Hepatocyte (in vitro differentiated cells): ENCODE measurements around the gene TAGLN. TPM values are rescaled to one million over a fixed set of nuclear protein-coding genes. Genes with fewer than 3 reads are reported as not detected.

Experiments used
- DNase-seq: peaks from one replicate; pipeline ENCODE4 v3.0.0-alpha.2; 2016; ENCODE audit warnings: low spot score
- H2AFZ ChIP-seq: fragments of 200-600 bp; sonication (generic); 2 replicates; pipeline ENCODE4 v1.6.0; 2016; ENCODE audit warnings: antibody characterized with exemption, mild to moderate bottlenecking
- H3K27ac ChIP-seq: fragments of 200-600 bp; sonication (generic); 2 replicates; pipeline ENCODE4 v1.5.1; 2016; ENCODE audit warnings: mild to moderate bottlenecking
- H3K27me3 ChIP-seq: fragments of 200-600 bp; sonication (generic); 2 replicates; pipeline ENCODE4 v1.6.1; 2016
- H3K36me3 ChIP-seq: fragments of 200-600 bp; sonication (generic); replicated peaks from 2 replicates; pipeline ENCODE4 v1.5.1; 2016; ENCODE audit warnings: low read depth; ENCODE audit not compliant: insufficient read depth
- H3K4me1 ChIP-seq: fragments of 200-600 bp; sonication (generic); 2 replicates; pipeline ENCODE4 v1.5.1; 2016; ENCODE audit warnings: mild to moderate bottlenecking, moderate library complexity; ENCODE audit not compliant: insufficient read depth
- H3K4me2 ChIP-seq: fragments of 200-600 bp; sonication (generic); 2 replicates; pipeline ENCODE4 v1.6.0; 2016
- H3K4me3 ChIP-seq: fragments of 200-600 bp; sonication (generic); 2 replicates; pipeline ENCODE4 v1.5.1; 2016; ENCODE audit warnings: mild to moderate bottlenecking
- H3K79me2 ChIP-seq: fragments of 200-600 bp; sonication (generic); 2 replicates; pipeline ENCODE4 v1.6.0; 2017; ENCODE audit warnings: mild to moderate bottlenecking
- H3K9me2 ChIP-seq: fragments of 200-600 bp; sonication (generic); replicated peaks from 2 replicates; pipeline ENCODE4 v1.6.0; 2017; ENCODE audit warnings: mild to moderate bottlenecking; ENCODE audit not compliant: insufficient read depth
- H3K9me3 ChIP-seq: fragments of 200-600 bp; sonication (generic); 2 replicates; pipeline ENCODE4 v1.5.1; 2016; ENCODE audit warnings: low read depth, mild to moderate bottlenecking
- H4K20me1 ChIP-seq: fragments of 200-600 bp; sonication (generic); 2 replicates; pipeline ENCODE4 v1.6.0; 2016; ENCODE audit warnings: mild to moderate bottlenecking; ENCODE audit not compliant: insufficient read depth, poor library complexity, severe bottlenecking
- CTCF ChIP-seq: fragments of 200-600 bp; sonication (generic); IDR thresholded peaks from 2 replicates; pipeline ENCODE4 v1.5.1; 2016; ENCODE audit warnings: antibody characterized with exemption, mild to moderate bottlenecking; ENCODE audit not compliant: poor library complexity
- EZH2 ChIP-seq: fragments of 200-600 bp; sonication (generic); IDR thresholded peaks from 2 replicates; pipeline ENCODE4 v1.6.1; 2016; ENCODE audit warnings: antibody characterized with exemption, mild to moderate bottlenecking, borderline replicate concordance
- EZH2phosphoT487 ChIP-seq: fragments of 200-600 bp; sonication (generic); IDR thresholded peaks from one replicate; pipeline ENCODE4 v1.6.1; 2018; ENCODE audit warnings: antibody characterized with exemption, mild to moderate bottlenecking, low read depth, moderate library complexity; ENCODE audit not compliant: unreplicated experiment, severe bottlenecking
- WGBS: methylation state at CpG from one replicate; pipeline ENCODE4 v1.1.6; 2016; ENCODE audit warnings: low lambda C conversion rate; ENCODE audit errors: missing lambda C conversion rate; 5-methylcytosine and 5-hydroxymethylcytosine counted together
- polyA plus RNA-seq: library from polyadenylated mRNA; unstranded; fragments of >200 nt; fragmentation: Nextera tagmentation; extraction: Ambion mirVana; gene quantifications from 2 replicates; pipeline ENCODE4 v1.2.1, GENCODE V29; 2016
- total RNA-seq: library from RNA; depleted of rRNA; stranded (reverse); fragments of >200 nt; gene quantifications from 2 replicates; pipeline ENCODE4 v1.2.3, GENCODE V29; 2014

TAGLN gene
- total and polyA plus RNA-seq, 2 experiments from 2014 or later = 113 to 150 TPM

DNA sequence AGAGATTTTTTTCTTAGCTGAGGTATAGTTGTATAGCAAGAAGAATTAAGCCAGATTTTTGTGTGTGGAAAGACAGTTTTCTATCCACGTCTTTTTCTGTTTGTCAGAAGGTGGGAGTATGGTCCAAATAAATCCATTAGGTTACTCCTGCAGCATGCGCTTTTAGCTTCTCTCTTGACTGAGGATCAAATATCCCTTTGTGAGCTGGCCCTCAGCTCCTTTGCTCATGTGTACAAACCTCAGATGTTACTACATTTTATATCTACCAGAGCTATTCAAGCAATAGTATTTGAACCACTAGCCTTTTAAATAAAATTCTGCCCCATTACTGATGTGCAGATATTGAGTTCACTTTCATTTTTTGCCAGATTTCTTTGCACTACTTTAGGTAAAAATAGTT lies 29.4 kb upstream of the TAGLN start:
- WGBS = 85% methylated on average over 2 of the region's 2 CpGs
- Histone ChIP-seq H3K36me3 (no peaks in the 10 kb centered on the region), H3K4me3 (no peak overlapping the region), H2AFZ (no peak overlapping the region), H3K9me2 (no peaks in the 10 kb centered on the region), H4K20me1 (peaks cover 8% of the 10 kb centered on the region), H3K4me1 (peaks cover 17% of the 10 kb centered on the region), H3K9me3 (no peaks in the 10 kb centered on the region), H3K27me3 (no peaks in the 10 kb centered on the region), H3K79me2 (peaks cover 9% of the 10 kb centered on the region), H3K4me2 (no peak overlapping the region), H3K27ac (no peak overlapping the region)
- no peak for DNase-seq
- no peak for TF ChIP-seq EZH2

DNA sequence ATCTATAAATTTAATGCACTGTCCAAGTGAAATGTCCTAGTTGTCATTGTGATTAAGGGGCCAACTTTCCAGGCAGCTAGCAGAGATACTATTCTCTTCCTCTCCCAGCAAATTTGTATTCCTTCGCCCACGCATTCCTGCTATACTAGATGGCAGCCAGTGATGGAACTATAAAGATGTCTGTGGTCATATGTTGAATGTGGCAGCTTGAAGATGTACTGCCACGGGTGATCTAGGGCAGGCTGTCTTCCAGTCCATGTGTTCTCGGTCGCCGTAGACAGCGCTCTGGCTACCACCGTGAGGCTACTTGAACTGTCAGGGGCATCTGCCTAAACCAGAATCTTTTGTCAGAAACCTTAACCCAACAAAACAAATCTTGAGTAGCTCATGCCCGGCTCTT lies 29.0 kb upstream of the TAGLN start:
- Histone ChIP-seq H3K27ac (no peak overlapping the region), H3K27me3 (no peaks in the 10 kb centered on the region), H3K4me1 (peaks cover 17% of the 10 kb centered on the region), H3K9me3 (no peaks in the 10 kb centered on the region), H4K20me1 (peaks cover 8% of the 10 kb centered on the region), H3K4me2 (no peak overlapping the region), H2AFZ (no peak overlapping the region), H3K36me3 (no peaks in the 10 kb centered on the region), H3K79me2 (peaks cover 9% of the 10 kb centered on the region), H3K9me2 (no peaks in the 10 kb centered on the region), H3K4me3 (no peak overlapping the region)
- no peak for DNase-seq
- WGBS = 91% methylated on average over 9 of the region's 9 CpGs
- TF ChIP-seq CTCF (no peak), EZH2phosphoT487 (no peak), EZH2 (no peak)

DNA sequence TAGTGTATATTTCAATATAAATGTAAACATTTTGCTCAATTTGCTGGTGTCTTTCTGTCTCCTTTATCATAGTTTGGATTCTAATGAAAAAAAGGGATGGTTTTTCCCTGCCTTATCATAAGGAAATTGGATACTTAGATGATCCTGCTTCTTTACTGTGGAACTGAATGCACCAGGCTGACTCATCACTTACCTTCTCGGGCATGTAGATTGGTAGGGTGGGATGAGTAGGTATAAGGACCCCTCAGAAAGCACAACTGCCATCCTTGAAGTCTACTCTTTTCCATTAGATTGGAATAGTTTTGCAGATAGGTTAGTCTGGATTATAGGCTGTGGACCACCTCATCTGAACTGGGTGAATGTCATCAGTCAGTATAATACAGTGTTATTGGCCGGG lies 28.2 kb upstream of the TAGLN start:
- H3K4me2 ChIP-seq = no peak overlapping the region
- no peak overlapping the region for H3K4me3 ChIP-seq
- no peaks in the 10 kb centered on the region for H3K36me3 ChIP-seq
- H3K9me3 ChIP-seq = no peaks in the 10 kb centered on the region
- DNase-seq = no peak
- WGBS = 82% methylated on average over 2 of the region's 2 CpGs
- H3K27ac ChIP-seq = peak overlapping the region; percentile 70
- H3K27me3 ChIP-seq = no peaks in the 10 kb centered on the region
- no peaks in the 10 kb centered on the region for H3K9me2 ChIP-seq
- no peak overlapping the region for H2AFZ ChIP-seq
- H3K79me2 ChIP-seq = peaks cover 9% of the 10 kb centered on the region
- TF ChIP-seq EZH2phosphoT487 = no peak
- no peak for TF ChIP-seq CTCF
- TF ChIP-seq EZH2 = no peak
- peaks cover 7% of the 10 kb centered on the region for H4K20me1 ChIP-seq
- H3K4me1 ChIP-seq = peaks cover 17% of the 10 kb centered on the region

DNA sequence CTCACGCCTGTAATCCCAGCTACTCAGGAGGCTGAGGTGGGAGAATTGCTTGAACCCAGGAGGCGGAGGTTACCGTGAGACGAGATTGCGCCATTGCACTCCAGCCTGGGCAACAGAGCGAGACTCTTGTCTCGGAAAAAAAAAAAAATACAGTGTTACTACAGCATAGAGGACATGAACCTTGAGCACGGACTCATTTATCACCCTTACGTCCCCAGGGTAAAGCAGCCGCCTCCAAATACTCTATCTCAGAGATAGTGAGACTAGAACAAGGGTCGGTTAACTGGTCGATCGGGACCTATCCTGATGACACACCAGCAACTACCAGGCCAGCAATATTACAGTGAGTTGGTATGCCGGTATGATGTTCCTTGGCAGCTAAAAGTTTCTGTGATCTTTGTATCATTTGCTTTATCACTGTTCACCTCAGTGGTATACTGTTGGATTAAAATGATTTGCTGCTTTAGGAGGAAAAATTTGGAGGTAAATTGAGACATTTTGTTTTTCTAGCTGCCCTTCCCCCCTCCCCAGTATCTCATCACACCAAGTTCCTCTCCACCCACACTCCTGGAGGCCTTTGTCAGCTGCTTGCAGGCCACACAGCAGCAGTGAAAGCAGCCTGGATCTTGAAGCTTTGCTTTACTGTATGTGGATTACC lies 27.6 kb upstream of the TAGLN start:
- Histone ChIP-seq H3K9me3 (no peaks in the 10 kb centered on the region), H3K36me3 (no peaks in the 10 kb centered on the region), H3K79me2 (peaks cover 9% of the 10 kb centered on the region), H3K27me3 (no peaks in the 10 kb centered on the region), H3K4me2 (no peak overlapping the region), H3K4me3 (no peak overlapping the region), H3K4me1 (peaks cover 17% of the 10 kb centered on the region), H3K27ac (peak overlapping the region; percentile 70), H4K20me1 (peaks cover 6% of the 10 kb centered on the region), H2AFZ (no peak overlapping the region), H3K9me2 (no peaks in the 10 kb centered on the region)
- DNase-seq = peak; percentile 42
- TF ChIP-seq EZH2 (no peak), CTCF (no peak), EZH2phosphoT487 (no peak)
- WGBS = 56% methylated on average over 14 of the region's 14 CpGs
